Erythroblast (primary cell): ENCODE data around the gene CD4.

Experiments
- GATA1 ChIP-seq: IDR thresholded peaks from 2 replicates; pipeline ENCODE4 v1.6.1; 2011; ENCODE audit warnings: low read depth, mild to moderate bottlenecking, control low read depth, low read length, moderate library complexity
- POLR2A ChIP-seq: IDR thresholded peaks from 2 replicates; pipeline ENCODE4 v1.6.1; 2011; ENCODE audit warnings: mild to moderate bottlenecking, low read length

GRCh38 chr12:6825398-6826124, 36.2 kb downstream of the CD4 start:
- no peak for TF ChIP-seq POLR2A
- no peak for TF ChIP-seq GATA1
